T-cell (primary cell): ENCODE data around the gene LMX1A. TPM values are rescaled to one million over a fixed set of nuclear protein-coding genes. Genes with fewer than 3 reads are reported as not detected.
A peak's percentile ranks its signal among the peaks of the same experiment; 100 is the strongest.

ENCODE experiments used
- ATAC-seq, 4 experiments: fragments of 200-7000 bp in 3 of 4; fragments of 150-1000 bp in 1 of 4; cut with Tn5 transposase; replicated peaks in 1 of 4; 1 replicate in 3 of 4; 2 replicates in 1 of 4; pipeline ENCODE4 v1.10.0; 2021; ENCODE audit warnings: moderate library complexity in 3 of 4, mild to moderate bottlenecking in 2 of 4, moderate number of reproducible peaks in 1 of 4
- CTCF ChIA-PET, 2 donors: fragments of 300-600 bp; sonication (Branson Sonifier 250); formaldehyde crosslinking; loops; one replicate each; lab custom pipeline; 2022; ENCODE audit warnings: antibody characterized with exemption in 2 of 2; lab: Charles Lee
- POLR2A ChIA-PET, 2 donors: fragments of 300-600 bp; sonication (Branson Sonifier 250); formaldehyde crosslinking; loops; one replicate each; lab custom pipeline; 2022; ENCODE audit warnings: antibody characterized with exemption in 2 of 2; lab: Charles Lee
- DNase-seq, 35 experiments: peaks; one replicate each; pipeline versions ENCODE4 v3.0.0 to v3.0.0-alpha.2; 2013 to 2023
- H3K27ac ChIP-seq: one replicate; pipeline ENCODE4 v1.5.1; 2013; ENCODE audit warnings: low read length
- H3K27me3 ChIP-seq, 2 experiments: replicated peaks in 1 of 2; 1 replicate in 1 of 2; 2 replicates in 1 of 2; pipeline versions ENCODE4 v1.6.1 to v1.7.0; 2013; ENCODE audit warnings: low read length in 1 of 2, mixed read lengths in 1 of 2; ENCODE audit not compliant: control insufficient read depth in 2 of 2, insufficient read depth in 2 of 2; ENCODE audit errors: extremely low read depth in 1 of 2
- H3K36me3 ChIP-seq, 2 donors: 1 replicate in 1 of 2; 2 replicates in 1 of 2; pipeline versions ENCODE4 v1.6.1 to v1.7.0; 2013; ENCODE audit warnings: low read length in 1 of 2; ENCODE audit not compliant: control insufficient read depth in 2 of 2, insufficient read depth in 1 of 2; ENCODE audit errors: extremely low read depth in 1 of 2
- H3K4me1 ChIP-seq, 2 experiments: 1 replicate in 1 of 2; 2 replicates in 1 of 2; pipeline versions ENCODE4 v1.6.1 to v1.7.0; 2013; ENCODE audit warnings: low read length in 2 of 2, mixed read lengths in 1 of 2; ENCODE audit not compliant: insufficient read depth in 2 of 2, control insufficient read depth in 1 of 2; ENCODE audit errors: extremely low read depth in 1 of 2
- H3K4me3 ChIP-seq, 2 donors: 1 replicate in 1 of 2; 2 replicates in 1 of 2; pipeline versions ENCODE4 v1.5.1 to v1.7.0; 2013; ENCODE audit warnings: mild to moderate bottlenecking in 2 of 2, low read length in 1 of 2, moderate library complexity in 1 of 2; ENCODE audit not compliant: control insufficient read depth in 1 of 2; ENCODE audit errors: extremely low read depth in 1 of 2
- H3K9me3 ChIP-seq: 2 replicates; pipeline ENCODE4 v1.7.0; 2013
- H3K27ac Mint-ChIP-seq, 2 donors: one replicate each; pipeline ENCODE4 v1.8.0; 2020 to 2021; ENCODE audit warnings: mild to moderate bottlenecking in 2 of 2, mixed read lengths in 2 of 2
- H3K27me3 Mint-ChIP-seq, 2 donors: one replicate each; pipeline ENCODE4 v1.8.0; 2021 to 2022; ENCODE audit warnings: mixed read lengths in 2 of 2
- H3K36me3 Mint-ChIP-seq: one replicate; pipeline ENCODE4 v1.8.0; 2021; ENCODE audit warnings: mixed read lengths
- H3K4me1 Mint-ChIP-seq, 3 donors: one replicate each; pipeline ENCODE4 v1.8.0; 2020 to 2022; ENCODE audit warnings: mixed read lengths in 3 of 3, mild to moderate bottlenecking in 1 of 3
- H3K4me3 Mint-ChIP-seq, 3 donors: one replicate each; pipeline ENCODE4 v1.8.0; 2020 to 2022; ENCODE audit warnings: mild to moderate bottlenecking in 3 of 3, mixed read lengths in 3 of 3, moderate library complexity in 3 of 3
- H3K9me3 Mint-ChIP-seq, 3 donors: one replicate each; pipeline ENCODE4 v1.8.0; 2020 to 2022; ENCODE audit warnings: mixed read lengths in 3 of 3
- WGBS: methylation state at CpG from one replicate; pipeline ENCODE4 v1.1.5; 2013; ENCODE audit warnings: missing lambda C conversion rate; ENCODE audit not compliant: insufficient coverage; 5-methylcytosine and 5-hydroxymethylcytosine counted together
- total RNA-seq, 35 experiments: library from RNA in 6 of 35; stranded (reverse) in 6 of 35; fragments of 120-200 nt in 1 of 35; gene quantifications; one replicate each; pipeline versions ENCODE4 v1.2.1 to v1.2.4 and lab custom pipeline; 2013 to 2026

Gene LMX1A
- total RNA-seq, 5 donors from 2014 or later (not counting 1 experiment from before 2014, with no cell fraction given): not detected

DNA sequence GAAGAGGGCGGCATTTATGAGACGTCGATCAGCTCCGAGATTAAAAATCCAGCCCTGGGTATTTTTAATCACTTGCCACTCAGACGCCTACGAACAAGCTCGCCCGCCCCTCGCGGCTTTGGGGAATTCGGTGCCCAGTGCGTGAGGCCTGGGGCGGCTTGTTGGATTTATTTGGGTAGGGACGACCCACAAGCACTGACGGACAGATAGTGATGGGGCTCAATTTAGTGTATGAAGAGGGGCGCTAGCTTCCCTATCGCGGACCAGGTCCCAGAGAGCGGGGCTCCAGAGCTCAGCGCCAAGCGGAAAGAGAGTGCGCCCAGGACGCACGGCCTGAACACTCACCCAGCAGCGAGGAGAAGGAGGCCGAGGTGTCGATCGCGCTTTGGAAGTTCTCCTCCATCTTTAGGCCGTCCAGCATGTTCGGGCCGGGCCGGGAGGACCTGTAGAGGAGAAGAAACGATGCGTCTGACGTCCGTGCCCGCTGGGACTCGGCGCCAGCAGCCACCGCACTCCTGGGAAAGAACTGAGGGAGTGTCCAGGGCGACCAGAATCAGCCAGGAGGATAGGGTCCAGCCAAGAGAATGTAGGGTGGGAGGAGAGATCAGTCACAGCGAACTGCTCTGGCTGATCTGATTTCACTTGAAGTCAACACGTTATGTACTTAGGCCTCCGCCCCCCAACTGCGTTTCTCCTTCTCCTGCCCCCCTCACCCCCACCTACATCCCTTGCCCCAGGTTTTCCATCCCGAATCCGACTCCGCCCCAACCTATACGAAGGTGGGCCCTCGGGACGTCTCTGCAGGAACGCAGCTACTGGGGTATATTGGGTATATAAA lies 1.2 kb downstream of the LMX1A start:
- Histone ChIP-seq H3K9me3 (no peaks in the 10 kb centered on the region), H3K4me3 (no peak overlapping the region), H3K4me1 (no peaks in the 10 kb centered on the region), H3K27ac (no peak overlapping the region), H3K27me3 (peaks cover 24 to 58% of the 10 kb centered on the region in 2 experiments), H3K36me3 (no peaks in the 10 kb centered on the region)
- Mint-ChIP-seq H3K27ac (peak overlapping the region in 1 of 2 donors; percentile 5), H3K4me1 (peaks cover 17 to 26% (median 17%) of the 10 kb centered on the region in 3 donors), H3K27me3 (peaks cover 65 to 83% of the 10 kb centered on the region in 2 donors), H3K4me3 (no peak overlapping the region), H3K36me3 (no peaks in the 10 kb centered on the region), H3K9me3 (no peaks in the 10 kb centered on the region)
- DNase-seq (no peak), ATAC-seq (no peak)
- ChIA-PET POLR2A (no interaction called here), CTCF (no interaction called here)
- 10% methylated on average over 46 of the region's 53 CpGs for WGBS

GRCh38 chr1:165354739-165355138 lies 1.8 kb downstream of the LMX1A start:
- no peaks in the 10 kb centered on the region for H3K9me3 ChIP-seq
- H3K4me3 ChIP-seq: no peak overlapping the region
- POLR2A ChIA-PET: no interaction called here
- no peaks in the 10 kb centered on the region for H3K36me3 Mint-ChIP-seq
- CTCF ChIA-PET: no interaction called here
- peak overlapping the region in 1 of 2 donors; percentile 5 for H3K27ac Mint-ChIP-seq
- peaks cover 22 to 55% of the 10 kb centered on the region in 2 experiments for H3K27me3 ChIP-seq
- peak overlapping the region in 1 of 3 donors; percentile 11 for H3K4me3 Mint-ChIP-seq
- H3K27me3 Mint-ChIP-seq: peaks cover 65 to 83% of the 10 kb centered on the region in 2 donors
- H3K27ac ChIP-seq: no peak overlapping the region
- DNase-seq: no peak
- no peaks in the 10 kb centered on the region for H3K36me3 ChIP-seq
- peaks cover 17 to 26% (median 17%) of the 10 kb centered on the region in 3 donors for H3K4me1 Mint-ChIP-seq
- no peaks in the 10 kb centered on the region for H3K4me1 ChIP-seq
- no peaks in the 10 kb centered on the region for H3K9me3 Mint-ChIP-seq
- 8% methylated on average over 19 of the region's 22 CpGs for WGBS
- no peak for ATAC-seq

DNA sequence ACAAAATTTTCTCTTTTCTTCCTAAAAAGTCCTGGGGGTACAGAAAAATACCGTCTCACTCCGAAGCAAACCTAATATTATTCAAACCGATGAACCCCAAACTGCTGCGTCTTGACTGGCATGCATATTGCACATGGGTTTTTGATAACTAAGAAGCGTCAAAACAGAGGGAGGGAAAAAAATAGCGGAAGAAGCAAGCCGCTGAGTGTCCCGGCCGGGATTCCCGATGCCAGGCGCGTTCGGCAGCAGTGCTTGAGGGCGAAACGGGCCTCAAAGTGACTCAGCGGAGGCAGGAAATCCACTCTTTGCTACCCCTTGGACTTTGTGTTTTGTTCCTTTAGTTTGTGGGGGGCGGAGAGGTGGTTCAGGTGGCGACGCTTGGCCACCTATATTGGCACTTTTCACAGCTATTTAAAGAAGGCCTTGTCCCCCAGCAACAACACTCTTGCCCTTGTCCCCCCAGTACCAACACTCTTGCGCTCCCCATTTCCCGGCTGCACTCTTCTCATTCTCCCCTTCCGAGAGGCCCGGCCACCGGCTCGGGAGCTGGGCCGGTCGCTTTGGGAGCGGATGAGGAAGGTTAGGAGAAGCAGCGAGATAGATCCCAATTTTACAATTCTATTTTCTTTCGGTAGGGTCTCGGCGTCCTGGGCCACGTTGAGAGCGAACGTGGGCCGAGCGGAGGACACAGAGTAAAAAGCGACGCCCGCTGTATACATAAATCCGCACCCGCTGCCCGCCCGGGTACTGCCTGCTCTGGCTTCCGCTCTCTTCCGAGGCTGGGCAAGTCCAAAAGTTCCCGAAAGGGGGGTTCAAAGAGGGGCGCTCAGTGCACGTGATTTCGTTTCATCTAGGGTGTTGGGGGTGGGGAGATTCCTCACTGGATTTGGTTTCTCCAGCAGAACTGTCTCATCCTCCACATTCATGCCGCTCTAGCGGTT lies 2.5 kb downstream of the LMX1A start:
- H3K4me3 Mint-ChIP-seq: peak overlapping the region in 1 of 3 donors; percentile 11
- no peak overlapping the region for H3K27ac Mint-ChIP-seq

GRCh38 chr1:165352442-165353293 lies 3.8 kb downstream of the LMX1A start:
- ChIA-PET POLR2A (no interaction called here), CTCF (interaction anchor here in 1 of 2 donors (0.6 to 0.9 kb wide), 2 partner anchors 15 to 774 kb away, joined by 3 read pairs; no protein-coding TSS in a partner anchor)
- Histone ChIP-seq H3K9me3 (no peaks in the 10 kb centered on the region), H3K36me3 (no peaks in the 10 kb centered on the region), H3K27me3 (peaks cover 25 to 52% of the 10 kb centered on the region in 2 experiments), H3K27ac (no peak overlapping the region), H3K4me1 (no peaks in the 10 kb centered on the region), H3K4me3 (no peak overlapping the region)
- 7% methylated on average over 59 of the region's 59 CpGs for WGBS
- Mint-ChIP-seq H3K27ac (no peak overlapping the region), H3K36me3 (no peaks in the 10 kb centered on the region), H3K4me3 (no peak overlapping the region), H3K9me3 (no peaks in the 10 kb centered on the region), H3K27me3 (peaks cover 70 to 87% of the 10 kb centered on the region in 2 donors), H3K4me1 (peaks cover 17 to 26% (median 17%) of the 10 kb centered on the region in 3 donors)
- DNase-seq (no peak), ATAC-seq (no peak)

More for the DNA sequence above, 2.5 kb downstream of the LMX1A start:
- no peaks in the 10 kb centered on the region for H3K9me3 Mint-ChIP-seq
- H3K27me3 Mint-ChIP-seq: peaks cover 72 to 86% of the 10 kb centered on the region in 2 donors
- H3K27me3 ChIP-seq: peaks cover 25 to 55% of the 10 kb centered on the region in 2 experiments
- H3K36me3 Mint-ChIP-seq: no peaks in the 10 kb centered on the region
- ATAC-seq (no peak), DNase-seq (no peak)
- H3K36me3 ChIP-seq: no peaks in the 10 kb centered on the region
- peaks cover 17 to 26% (median 17%) of the 10 kb centered on the region in 3 donors for H3K4me1 Mint-ChIP-seq
- no peaks in the 10 kb centered on the region for H3K9me3 ChIP-seq
- no peak overlapping the region for H3K27ac ChIP-seq
- POLR2A ChIA-PET: no interaction called here
- 8% methylated on average over 16 of the region's 52 CpGs for WGBS
- CTCF ChIA-PET: interaction anchor here in 1 of 2 donors (0.6 kb wide), 1 partner anchor 773 kb away, joined by 3 read pairs; no protein-coding TSS in a partner anchor
- H3K4me3 ChIP-seq: no peak overlapping the region
- no peaks in the 10 kb centered on the region for H3K4me1 ChIP-seq

DNA sequence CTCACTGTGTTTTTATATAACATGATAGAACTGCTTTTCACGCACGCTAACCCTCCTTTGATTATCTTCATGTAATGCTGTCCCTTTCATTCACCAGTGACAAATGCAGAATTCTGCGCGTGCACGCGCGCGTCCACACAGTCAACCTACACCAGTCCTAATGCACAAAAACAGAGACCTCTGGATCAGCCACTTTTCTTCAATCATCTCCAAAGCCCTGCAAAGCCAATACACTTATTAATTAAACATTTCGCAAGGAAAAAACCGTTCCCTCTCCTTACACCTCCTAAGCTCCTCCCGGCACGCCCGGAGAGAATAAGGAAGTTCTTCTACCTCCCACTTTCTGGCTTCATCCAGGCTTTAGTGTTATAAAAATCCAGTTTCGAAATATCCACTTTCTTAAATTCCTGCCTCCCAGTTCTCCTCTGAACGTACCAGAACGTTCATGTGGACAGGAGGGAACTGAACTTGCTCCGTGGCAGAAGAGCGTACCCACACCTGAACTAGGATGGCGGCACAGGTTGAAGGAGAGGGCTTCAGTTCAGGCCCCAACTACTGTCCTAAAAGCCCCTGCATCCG lies 4.6 kb downstream of the LMX1A start:
- H3K9me3 Mint-ChIP-seq: no peaks in the 10 kb centered on the region
- POLR2A ChIA-PET: no interaction called here
- no peak for ATAC-seq

More for the DNA sequence above, 4.6 kb downstream of the LMX1A start:
- no peak overlapping the region for H3K4me3 Mint-ChIP-seq
- H3K36me3 Mint-ChIP-seq: no peaks in the 10 kb centered on the region
- peaks cover 70 to 87% of the 10 kb centered on the region in 2 donors for H3K27me3 Mint-ChIP-seq
- Histone ChIP-seq H3K27me3 (peaks cover 22 to 51% of the 10 kb centered on the region in 2 experiments), H3K27ac (no peak overlapping the region), H3K9me3 (no peaks in the 10 kb centered on the region), H3K4me1 (no peaks in the 10 kb centered on the region), H3K36me3 (no peaks in the 10 kb centered on the region), H3K4me3 (no peak overlapping the region)
- no peak overlapping the region for H3K27ac Mint-ChIP-seq
- 11% methylated on average over 12 of the region's 20 CpGs for WGBS
- no peak for DNase-seq
- CTCF ChIA-PET: no interaction called here
- peaks cover 15 to 24% (median 17%) of the 10 kb centered on the region in 3 donors for H3K4me1 Mint-ChIP-seq
